Measurements from ENCODE around the gene CASKIN1. TPM values are rescaled to one million over a fixed set of nuclear protein-coding genes. Genes with fewer than 3 reads are reported as not detected.

Gene CASKIN1
- total and polyA plus RNA-seq, 2 of the 8 experiments (the other 6 are each of a cell fraction or from before 2014, with no cell fraction given), result 1.2 to 6.4 TPM

DNA sequence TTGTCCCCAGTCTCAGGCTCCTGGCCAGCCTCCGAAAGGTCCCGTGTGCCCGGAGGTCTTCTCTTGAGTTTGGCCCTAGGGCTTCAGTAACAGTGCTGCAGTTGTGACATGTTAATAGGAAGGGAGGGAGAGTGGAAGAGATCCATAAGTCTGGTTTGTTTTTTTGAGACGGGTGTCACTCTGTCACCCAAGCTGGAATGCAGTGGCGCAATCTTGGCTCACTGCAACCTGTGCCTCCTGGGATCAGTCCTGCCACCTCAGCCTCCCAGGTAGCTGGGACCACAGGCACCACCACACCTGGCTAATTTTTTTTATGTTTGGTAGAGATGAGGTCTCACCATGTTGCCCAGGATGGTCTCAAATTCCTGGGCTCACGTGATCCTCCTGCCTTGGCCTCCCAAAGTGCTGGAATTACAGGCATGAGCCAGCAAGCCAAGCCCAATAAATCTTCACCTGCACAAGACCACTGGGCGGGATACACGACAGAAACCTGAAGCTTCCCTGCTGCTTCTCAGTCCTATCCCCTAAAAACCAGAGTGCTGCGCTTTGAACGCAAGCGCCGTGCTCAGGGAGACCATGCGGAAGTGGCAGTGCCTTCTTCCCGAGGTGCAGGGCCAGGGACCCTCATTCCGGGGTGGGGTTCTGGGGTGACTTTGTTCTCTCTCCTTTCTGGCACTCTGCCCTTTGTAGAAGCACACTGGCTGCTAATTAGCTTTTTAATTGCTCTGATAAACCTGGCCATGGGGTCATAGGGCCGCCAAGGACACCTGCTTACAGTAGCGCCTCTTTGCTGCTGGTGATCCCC lies 29.9 kb downstream of the CASKIN1 start:
- FAIRE-seq, result no peak
- Histone ChIP-seq H3K27ac (ENCODE audit: low read depth, low read length) (no peak overlapping the region), H3K23me2 (ENCODE audit: low read depth, low read length) (no peaks in the 10 kb centered on the region), H4K8ac (ENCODE audit: extremely low read depth, insufficient read depth, low read length) (no peak overlapping the region), H2BK120ac (replicated peaks; ENCODE audit: low read depth, low read length) (no peak overlapping the region), H4K20me1 (replicated peaks in 1 of 2; ENCODE audit: control insufficient read depth in 1 of 2, insufficient read depth in 2 of 2, low read length in 2 of 2) (peaks cover 8 to 31% of the 10 kb centered on the region in 2 experiments), H3K9me3 (ENCODE audit: insufficient read depth in 2 of 2, low read depth in 1 of 2, low read length in 1 of 2) (peaks cover 0 to 17% of the 10 kb centered on the region in 2 experiments; a peak in 1 of 4 replicates), H2BK5ac (ENCODE audit: low read depth, low read length) (no peak overlapping the region), H3K79me2 (ENCODE audit: control insufficient read depth in 1 of 2, insufficient read depth in 2 of 2, low read length in 2 of 2) (peaks cover 8 to 33% of the 10 kb centered on the region in 2 experiments; a peak in 3 of 4 replicates), H3K18ac (ENCODE audit: extremely low read depth, low read length) (no peak overlapping the region), H2AFZ (ENCODE audit: low read length) (no peak overlapping the region), H3K56ac (replicated peaks; ENCODE audit: insufficient read length, low read depth, low read length) (no peak overlapping the region), H3K4me2 (ENCODE audit: insufficient read depth in 1 of 2, low read depth in 2 of 2, low read length in 2 of 2) (no peak overlapping the region), H3K4me1 (replicated peaks in 1 of 4; ENCODE audit: control insufficient read depth in 3 of 4, insufficient read depth in 4 of 4, low read length in 3 of 4) (no peaks in the 10 kb centered on the region; a peak in 1 of 7 replicates), H3K27me3 (replicated peaks in 1 of 4; ENCODE audit: control insufficient read depth in 3 of 4, extremely low read depth in 1 of 4, insufficient read depth in 3 of 4, low read length in 3 of 4) (no peaks in the 10 kb centered on the region), H3K23ac (ENCODE audit: insufficient read length) (no peak overlapping the region), H2BK20ac (ENCODE audit: low read length) (no peak overlapping the region), H2AK5ac (ENCODE audit: low read depth, low read length) (no peak overlapping the region), H3K36me3 (ENCODE audit: control insufficient read depth in 2 of 4, insufficient read depth in 4 of 4, low read length in 3 of 4) (peaks cover 11 to 30% (median 25%) of the 10 kb centered on the region in 4 experiments; a peak in 7 of 8 replicates), H2BK12ac (ENCODE audit: low read depth, low read length) (no peak overlapping the region), H3K9ac (replicated peaks in 1 of 4; ENCODE audit: extremely low read depth in 1 of 4, low read depth in 3 of 4, low read length in 3 of 4) (no peak overlapping the region), H4K91ac (replicated peaks; ENCODE audit: insufficient read length, low read length) (no peak overlapping the region), H2BK15ac (ENCODE audit: low read length) (no peak overlapping the region), H3K4ac (replicated peaks; ENCODE audit: insufficient read length, low read depth, low read length) (no peak overlapping the region), H4K5ac (ENCODE audit: insufficient read length, low read depth, low read length) (no peak overlapping the region), H3K14ac (ENCODE audit: insufficient read length) (no peak overlapping the region), H3K4me3 (ENCODE audit: extremely low read depth in 1 of 4, insufficient read depth in 2 of 4, low read depth in 3 of 4, low read length in 4 of 4) (no peak overlapping the region), H3K79me1 (ENCODE audit: low read depth, low read length) (peaks cover 15% of the 10 kb centered on the region)
- no peak for DNase-seq (ENCODE audit: low read depth in 1 of 2, low spot score in 2 of 2)
- WGBS, 2 experiments (ENCODE audit: extremely low coverage in 1 of 2, insufficient coverage in 1 of 2, insufficient read length in 1 of 2, insufficient replicate concordance in 2 of 2, low coverage in 1 of 2, low lambda C conversion rate in 2 of 2, missing lambda C conversion rate in 1 of 2), result 95% methylated on average over 16 of the region's 17 CpGs; no CpG with 5 or more reads in 1 of the 2 experiments
- POLR2A ChIA-PET (ENCODE audit: partially characterized antibody), result interaction anchor here (0.7 to 13.5 kb wide), 8 partner anchors 10 to 1530 kb away, joined by 3 to 312 read pairs (median 6); partner anchors contain the start of genes METTL26, PGP, RAB26 and TRAF7
- CTCF ChIA-PET (ENCODE audit: partially characterized antibody), result interaction anchor here (1.2 to 1.4 kb wide), 2 partner anchors 11 to 13 kb away, joined by 3 read pairs; no protein-coding TSS in a partner anchor
- no peak for TF ChIP-seq TEAD4 (IDR thresholded peaks at IDR 0.05; ENCODE audit: low read depth, low read length)
- no peak for TF ChIP-seq JUND (IDR thresholded peaks at IDR 0.05; ENCODE audit: low read length)
- TF ChIP-seq NRF1 (IDR thresholded peaks at IDR 0.05; ENCODE audit: low read depth, low read length), result no peak
- no peak for TF ChIP-seq JUN (IDR thresholded peaks at IDR 0.05; ENCODE audit: low read depth, low read length)
- TF ChIP-seq CTBP2 (IDR thresholded peaks at IDR 0.05; ENCODE audit: borderline replicate concordance, insufficient read depth, insufficient read length, low read length), result no peak
- TF ChIP-seq RNF2 (IDR thresholded peaks at IDR 0.05; ENCODE audit: borderline replicate concordance, low read depth, low read length, missing control alignments, poor library complexity, severe bottlenecking), result no peak
- TF ChIP-seq, protein P1, sequence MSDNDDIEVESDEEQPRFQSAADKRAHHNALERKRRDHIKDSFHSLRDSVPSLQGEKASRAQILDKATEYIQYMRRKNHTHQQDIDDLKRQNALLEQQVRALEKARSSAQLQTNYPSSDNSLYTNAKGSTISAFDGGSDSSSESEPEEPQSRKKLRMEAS (IDR thresholded peaks at IDR 0.05), result no peak
- TF ChIP-seq TAF7 (optimal IDR thresholded peaks at IDR 0.05; ENCODE audit: borderline replicate concordance, low read depth, low read length), result no peak
- no peak for TF ChIP-seq HDAC2 (IDR thresholded peaks at IDR 0.05; ENCODE audit: borderline replicate concordance in 1 of 2, low read depth in 2 of 2, low read length in 2 of 2)
- TF ChIP-seq SRF (IDR thresholded peaks at IDR 0.05; ENCODE audit: low read depth, low read length), result no peak

Data from H1 (cell line).